Measurements from ENCODE around the gene TSSK6.

Gene TSSK6

GRCh38 chr19:19550972-19551852, 35.9 kb upstream of the TSSK6 start:
- FAIRE-seq = no peak
- no peak for TF ChIP-seq POLR2AphosphoS5 (IDR thresholded peaks at IDR 0.05; ENCODE audit: low read depth, low read length)
- no peak for TF ChIP-seq POLR2A (IDR thresholded peaks at IDR 0.05; ENCODE audit: low read depth, low read length)
- TF ChIP-seq TAF1 (IDR thresholded peaks at IDR 0.05; ENCODE audit: borderline replicate concordance, low read depth, low read length) = no peak
- DNase-seq (ENCODE audit: insufficient read length) = no peak

- no peak for TF ChIP-seq POLR2A (IDR thresholded peaks at IDR 0.05; ENCODE audit: low read depth, low read length)
- no peak for TF ChIP-seq POLR2AphosphoS5 (IDR thresholded peaks at IDR 0.05; ENCODE audit: low read depth, low read length)
- TF ChIP-seq TAF1 (IDR thresholded peaks at IDR 0.05; ENCODE audit: borderline replicate concordance, low read depth, low read length) = no peak
- DNase-seq (ENCODE audit: insufficient read length) = no peak
- FAIRE-seq = no peak
Observed at GRCh38 chr19:19550485-19550929, 35.2 kb upstream of the TSSK6 start.

- DNase-seq (ENCODE audit: insufficient read length) = no peak
- FAIRE-seq = no peak
- no peak for TF ChIP-seq POLR2A (IDR thresholded peaks at IDR 0.05; ENCODE audit: low read depth, low read length)
- no peak for TF ChIP-seq POLR2AphosphoS5 (IDR thresholded peaks at IDR 0.05; ENCODE audit: low read depth, low read length)
- TF ChIP-seq TAF1 (IDR thresholded peaks at IDR 0.05; ENCODE audit: borderline replicate concordance, low read depth, low read length) = no peak
Observed at GRCh38 chr19:19549804-19550464, 34.6 kb upstream of the TSSK6 start.

GRCh38 chr19:19548915-19549759, 33.8 kb upstream of the TSSK6 start:
- FAIRE-seq (no peak), DNase-seq (ENCODE audit: insufficient read length) (no peak)
- TF ChIP-seq POLR2AphosphoS5 (IDR thresholded peaks at IDR 0.05; ENCODE audit: low read depth, low read length) (no peak), POLR2A (IDR thresholded peaks at IDR 0.05; ENCODE audit: low read depth, low read length) (no peak), TAF1 (IDR thresholded peaks at IDR 0.05; ENCODE audit: borderline replicate concordance, low read depth, low read length) (no peak)

- DNase-seq (ENCODE audit: insufficient read length) (no peak), FAIRE-seq (no peak)
- TF ChIP-seq TAF1 (IDR thresholded peaks at IDR 0.05; ENCODE audit: borderline replicate concordance, low read depth, low read length) (no peak), POLR2AphosphoS5 (IDR thresholded peaks at IDR 0.05; ENCODE audit: low read depth, low read length) (no peak), POLR2A (IDR thresholded peaks at IDR 0.05; ENCODE audit: low read depth, low read length) (no peak)
Observed at GRCh38 chr19:19547674-19548336, 32.5 kb upstream of the TSSK6 start.

GRCh38 chr19:19546751-19547162, 31.4 kb upstream of the TSSK6 start:
- TF ChIP-seq TAF1 (IDR thresholded peaks at IDR 0.05; ENCODE audit: borderline replicate concordance, low read depth, low read length) = no peak
- no peak for TF ChIP-seq POLR2AphosphoS5 (IDR thresholded peaks at IDR 0.05; ENCODE audit: low read depth, low read length)
- no peak for TF ChIP-seq POLR2A (IDR thresholded peaks at IDR 0.05; ENCODE audit: low read depth, low read length)
- FAIRE-seq = no peak
- DNase-seq (ENCODE audit: insufficient read length) = no peak

GRCh38 chr19:19545707-19546106, 30.4 kb upstream of the TSSK6 start:
- DNase-seq (ENCODE audit: insufficient read length) (no peak), FAIRE-seq (no peak)
- TF ChIP-seq TAF1 (IDR thresholded peaks at IDR 0.05; ENCODE audit: borderline replicate concordance, low read depth, low read length) (no peak), POLR2AphosphoS5 (IDR thresholded peaks at IDR 0.05; ENCODE audit: low read depth, low read length) (no peak), POLR2A (IDR thresholded peaks at IDR 0.05; ENCODE audit: low read depth, low read length) (no peak)

GRCh38 chr19:19544954-19545591, 29.7 kb upstream of the TSSK6 start:
- no peak for TF ChIP-seq POLR2AphosphoS5 (IDR thresholded peaks at IDR 0.05; ENCODE audit: low read depth, low read length)
- TF ChIP-seq POLR2A (IDR thresholded peaks at IDR 0.05; ENCODE audit: low read depth, low read length) = no peak
- no peak for TF ChIP-seq TAF1 (IDR thresholded peaks at IDR 0.05; ENCODE audit: borderline replicate concordance, low read depth, low read length)
- FAIRE-seq (no peak), DNase-seq (ENCODE audit: insufficient read length) (no peak)

- DNase-seq (ENCODE audit: insufficient read length) (no peak), FAIRE-seq (no peak)
- no peak for TF ChIP-seq POLR2A (IDR thresholded peaks at IDR 0.05; ENCODE audit: low read depth, low read length)
- TF ChIP-seq POLR2AphosphoS5 (IDR thresholded peaks at IDR 0.05; ENCODE audit: low read depth, low read length) = no peak
- no peak for TF ChIP-seq TAF1 (IDR thresholded peaks at IDR 0.05; ENCODE audit: borderline replicate concordance, low read depth, low read length)
Observed at GRCh38 chr19:19544257-19544953, 29.1 kb upstream of the TSSK6 start.

- TF ChIP-seq POLR2AphosphoS5 (IDR thresholded peaks at IDR 0.05; ENCODE audit: low read depth, low read length) (no peak), TAF1 (IDR thresholded peaks at IDR 0.05; ENCODE audit: borderline replicate concordance, low read depth, low read length) (no peak), POLR2A (IDR thresholded peaks at IDR 0.05; ENCODE audit: low read depth, low read length) (no peak)
- FAIRE-seq (no peak), DNase-seq (ENCODE audit: insufficient read length) (no peak)
Observed at GRCh38 chr19:19543640-19544039, 28.3 kb upstream of the TSSK6 start.
